Putamen (tissue), 1 donor: Measurements from ENCODE around the gene ZNF710.

Experiments used
- DNase-seq: peaks from one replicate; pipeline ENCODE4 v3.0.0-alpha.2; 2016; ENCODE audit warnings: low spot score

Gene ZNF710

DNA sequence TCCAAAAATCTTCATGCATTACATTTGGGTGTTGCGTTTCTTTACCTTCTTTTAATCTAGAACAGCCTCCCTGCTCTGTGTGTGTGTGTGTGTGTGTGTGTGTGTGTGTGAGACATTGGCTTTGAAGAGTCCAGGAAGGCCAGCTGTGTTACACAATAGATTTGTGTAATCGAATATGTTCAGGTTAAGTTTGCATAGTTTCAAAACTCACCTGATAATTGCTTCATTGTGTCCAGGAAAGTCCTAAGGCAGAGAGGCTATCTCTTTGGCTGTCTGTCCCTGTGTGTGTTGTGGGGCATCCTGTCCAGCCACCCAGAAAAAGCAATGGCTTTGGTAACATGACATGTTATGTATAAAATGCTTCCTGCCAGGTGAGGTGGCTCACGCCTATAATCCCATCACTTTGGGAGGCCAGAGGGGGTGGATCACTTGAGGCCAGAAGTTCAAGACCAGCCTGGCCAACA lies 37.5 kb downstream of the ZNF710 start:
- DNase-seq, result no peak

DNA sequence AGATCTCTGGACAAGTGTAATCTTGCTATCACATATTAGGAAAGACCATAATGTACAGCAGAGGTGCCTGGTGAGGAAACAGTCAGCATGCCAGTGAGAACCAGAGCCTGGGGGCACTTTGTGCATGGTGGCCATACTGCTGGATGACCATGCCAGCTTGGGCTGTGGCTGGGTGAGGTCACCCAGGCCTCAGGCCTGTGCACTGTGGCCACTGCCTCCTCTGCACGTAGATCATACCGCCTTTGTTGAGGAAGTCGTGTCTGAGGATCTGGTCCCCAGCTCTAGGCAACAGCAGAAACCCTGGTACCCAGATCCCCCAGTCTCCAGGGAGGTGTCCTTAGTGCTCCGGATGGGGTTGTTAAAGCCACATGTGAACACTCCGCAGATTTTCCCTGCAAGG lies 38.9 kb downstream of the ZNF710 start:
- no peak for DNase-seq

DNA sequence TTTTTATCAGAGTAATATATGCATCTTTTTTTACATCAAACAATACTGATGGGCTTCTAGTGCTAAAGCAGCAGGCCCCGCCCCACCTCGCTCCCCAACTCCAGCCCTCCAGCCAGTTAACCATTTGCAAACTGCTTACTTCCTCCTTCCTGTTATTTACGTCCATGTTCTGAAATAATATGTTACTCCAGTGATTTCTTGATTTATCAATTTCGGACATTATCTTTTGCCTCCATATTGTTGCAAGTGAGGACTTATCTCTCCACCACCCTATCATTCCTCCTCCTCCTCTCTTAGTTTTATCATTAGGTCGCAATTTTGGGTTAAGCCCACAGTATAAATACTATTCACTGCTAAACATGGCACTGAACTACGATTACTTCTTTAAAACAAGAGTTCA lies 39.5 kb downstream of the ZNF710 start:
- DNase-seq, result no peak

DNA sequence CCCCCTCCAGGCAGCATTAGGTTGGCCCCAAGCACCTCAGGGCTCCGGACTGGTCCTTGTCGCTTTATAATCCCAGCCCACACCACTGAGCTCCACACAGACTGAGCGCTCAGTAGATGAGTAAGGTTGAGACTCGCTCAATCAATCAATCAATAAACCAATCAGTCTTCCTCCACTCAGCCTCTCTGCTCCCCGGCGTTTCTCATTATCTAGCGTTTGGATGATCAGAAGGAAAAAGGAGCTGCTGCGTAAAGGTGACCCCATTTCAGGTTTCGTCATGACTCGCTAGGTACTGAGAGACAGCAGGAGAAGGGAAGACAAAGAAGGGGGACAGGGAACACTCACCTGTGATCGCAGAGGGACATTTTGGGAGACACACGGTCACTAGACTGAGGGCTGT lies 41.2 kb downstream of the ZNF710 start:
- no peak for DNase-seq

DNA sequence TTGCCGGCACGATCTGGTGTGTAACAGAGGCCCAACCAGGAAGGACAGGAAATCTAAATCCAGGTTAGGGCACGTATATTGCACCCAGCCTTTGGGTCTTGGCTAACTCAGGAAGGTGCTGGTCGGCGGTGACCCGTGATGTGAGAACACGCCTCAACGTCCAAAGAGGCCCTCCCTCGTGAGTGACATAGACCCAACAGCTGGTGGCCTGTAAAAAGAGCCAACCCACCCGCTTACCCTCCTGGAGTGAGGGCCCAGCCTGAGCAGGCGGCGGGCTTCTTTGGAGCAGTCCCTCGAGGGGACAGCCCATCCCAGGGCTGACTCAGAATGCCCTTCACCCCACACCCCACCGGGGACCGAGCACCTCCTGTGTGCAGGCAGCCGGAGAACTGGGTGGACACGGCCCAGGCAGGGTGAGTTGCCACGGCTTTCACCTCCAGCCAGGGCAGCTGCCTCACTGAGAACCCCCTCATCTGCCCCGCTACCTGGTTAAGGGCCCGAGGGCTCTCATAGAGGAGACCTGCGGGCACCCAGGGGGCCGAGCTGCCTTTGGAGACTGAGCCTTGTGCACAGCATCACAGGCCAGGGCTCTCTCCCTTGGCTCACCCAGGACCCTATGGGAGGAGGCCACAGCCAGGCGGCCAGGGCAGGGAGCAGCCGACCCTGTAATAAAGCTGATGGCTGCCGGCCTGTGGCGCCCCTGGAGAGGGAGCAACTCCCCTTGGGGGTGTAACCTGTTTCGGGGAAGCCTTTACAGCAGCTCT lies 41.8 kb downstream of the ZNF710 start:
- no peak for DNase-seq

DNA sequence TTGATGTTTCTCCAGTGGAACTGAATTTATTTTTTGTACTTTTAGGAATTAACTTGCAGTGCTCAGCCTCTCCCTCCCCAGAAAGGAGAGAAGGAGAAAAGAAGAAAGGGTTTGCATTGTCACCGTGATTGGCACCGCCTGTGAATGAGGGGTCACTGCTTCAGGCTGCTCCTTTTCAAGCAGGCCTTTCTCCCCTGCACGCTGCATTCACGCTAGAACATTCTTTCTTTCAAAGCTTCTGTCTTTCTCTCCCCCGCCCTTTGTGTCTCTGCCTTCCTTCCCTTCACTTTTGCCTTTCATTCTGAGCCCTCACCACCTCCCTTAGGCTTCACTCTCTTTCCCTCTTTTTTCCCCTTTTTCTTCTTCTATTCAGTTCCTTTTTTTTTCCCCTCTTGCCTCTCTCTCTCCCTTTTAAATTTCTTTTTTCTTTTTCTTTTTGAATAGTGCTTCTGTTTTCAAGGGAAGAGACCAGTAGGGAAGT lies 42.4 kb downstream of the ZNF710 start:
- DNase-seq, result no peak

DNA sequence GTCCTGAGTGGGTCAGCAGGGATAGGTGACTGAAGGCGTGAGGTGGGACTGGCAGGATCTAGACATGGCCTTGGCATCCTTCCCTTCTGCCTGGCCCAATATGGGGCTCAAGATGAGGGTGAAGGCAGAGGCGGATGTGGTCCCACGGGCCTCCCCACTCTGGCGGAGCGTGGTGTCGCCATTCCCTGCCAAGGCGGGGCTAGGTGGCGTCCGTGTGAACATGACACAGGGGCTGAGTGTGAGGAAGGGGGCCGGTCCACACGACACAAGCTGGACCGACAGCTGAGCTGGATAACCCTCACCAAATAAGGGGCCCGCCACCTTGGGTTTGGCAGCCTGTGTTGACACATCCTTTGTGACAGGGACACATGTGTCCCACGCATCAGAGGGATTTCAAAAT lies 43.1 kb downstream of the ZNF710 start:
- DNase-seq, result no peak

DNA sequence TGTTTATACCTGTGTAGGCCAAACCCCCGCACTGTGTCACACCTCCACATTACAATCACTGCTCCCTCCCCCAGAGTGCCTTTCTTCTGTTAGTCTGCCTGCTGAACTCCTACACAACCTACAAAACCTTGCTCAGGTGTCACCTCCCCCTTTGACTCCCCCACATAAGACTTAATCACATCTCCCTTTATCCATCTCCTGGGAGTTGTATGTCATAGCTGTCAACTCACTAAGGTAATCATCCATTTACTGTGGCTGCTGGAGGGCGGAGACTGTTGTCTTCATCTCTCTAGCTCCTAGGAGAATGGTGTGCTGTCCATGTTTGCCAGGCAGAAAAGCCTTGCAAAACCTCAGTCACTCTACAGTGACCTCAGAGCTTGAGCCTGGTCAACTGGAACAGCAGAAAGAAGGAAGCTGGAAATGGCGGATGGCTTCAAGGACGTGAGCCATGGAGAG lies 43.8 kb downstream of the ZNF710 start:
- peak; percentile 73 for DNase-seq

DNA sequence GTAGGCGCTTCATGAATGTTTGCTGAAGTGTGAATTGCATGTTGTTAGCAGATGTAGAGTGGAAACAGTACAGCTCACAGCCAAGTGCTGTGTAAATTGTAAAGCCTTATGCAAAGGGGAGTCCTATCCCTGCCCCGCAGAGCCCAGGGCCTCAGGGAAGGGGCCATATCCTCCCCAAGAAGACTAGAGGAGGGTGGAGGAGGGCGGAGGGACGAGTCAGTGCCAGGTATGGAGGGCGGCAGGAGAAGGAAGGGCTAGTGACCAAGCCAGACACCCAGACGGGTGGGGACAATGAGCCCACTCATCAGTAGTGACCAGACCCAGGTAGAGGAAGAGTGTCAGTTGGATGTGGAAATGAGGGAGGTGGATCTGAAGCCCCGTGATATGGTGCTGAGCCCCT lies 45.2 kb downstream of the ZNF710 start:
- DNase-seq, result no peak

DNA sequence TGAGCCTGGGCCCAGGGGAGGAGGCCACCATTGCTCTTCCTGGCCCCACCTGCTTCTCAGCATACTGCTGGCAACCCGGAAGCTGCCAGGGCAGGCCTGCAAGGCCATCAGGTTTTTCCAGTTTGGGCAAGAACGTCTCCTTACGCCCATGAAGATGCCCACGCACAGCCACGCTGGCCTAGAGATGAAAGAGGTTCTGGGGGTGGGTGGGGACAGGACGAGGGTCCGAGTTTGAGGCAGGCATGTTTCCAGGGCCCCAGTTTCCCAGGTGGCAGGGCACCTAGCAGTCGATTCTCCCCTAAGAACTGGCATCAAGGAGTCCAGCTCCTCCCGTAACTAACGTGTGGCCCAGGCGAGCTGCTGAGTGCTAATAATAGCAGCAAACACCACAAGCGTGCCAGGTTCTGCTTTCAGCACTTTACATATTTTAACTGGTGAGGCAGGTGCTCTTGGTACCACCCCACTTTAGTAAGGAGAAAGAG lies 45.8 kb downstream of the ZNF710 start:
- DNase-seq, result no peak

DNA sequence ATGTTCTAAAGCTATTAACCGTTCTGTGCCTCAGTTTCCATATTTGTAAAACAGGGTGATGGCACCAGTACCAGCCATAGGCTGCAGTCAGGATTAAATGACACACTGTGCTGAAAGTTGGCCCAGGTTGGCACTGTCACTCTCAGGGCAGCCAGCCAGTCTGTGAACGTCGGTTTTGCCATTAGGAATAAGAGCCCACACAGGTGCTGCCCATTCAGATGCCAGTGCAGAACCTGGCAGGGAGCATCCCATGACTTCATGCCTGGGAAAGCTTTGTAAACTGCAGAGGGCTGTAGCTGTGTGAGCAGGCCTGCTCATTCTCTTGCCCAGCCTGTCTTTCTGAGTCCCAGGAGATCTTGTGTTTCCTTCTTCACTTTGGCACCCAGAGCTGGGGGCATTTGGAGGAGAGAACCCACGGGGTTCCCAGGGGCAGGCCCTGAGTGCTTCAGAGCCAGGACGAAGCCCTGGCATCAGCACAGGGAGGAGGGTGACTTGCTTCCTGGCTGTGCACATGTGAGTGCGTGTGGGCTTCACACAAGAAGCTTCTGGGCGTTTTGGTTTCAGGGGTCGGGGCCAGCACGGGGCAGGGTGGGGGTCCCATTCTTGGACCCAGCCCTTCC lies 46.9 kb downstream of the ZNF710 start:
- DNase-seq, result no peak

DNA sequence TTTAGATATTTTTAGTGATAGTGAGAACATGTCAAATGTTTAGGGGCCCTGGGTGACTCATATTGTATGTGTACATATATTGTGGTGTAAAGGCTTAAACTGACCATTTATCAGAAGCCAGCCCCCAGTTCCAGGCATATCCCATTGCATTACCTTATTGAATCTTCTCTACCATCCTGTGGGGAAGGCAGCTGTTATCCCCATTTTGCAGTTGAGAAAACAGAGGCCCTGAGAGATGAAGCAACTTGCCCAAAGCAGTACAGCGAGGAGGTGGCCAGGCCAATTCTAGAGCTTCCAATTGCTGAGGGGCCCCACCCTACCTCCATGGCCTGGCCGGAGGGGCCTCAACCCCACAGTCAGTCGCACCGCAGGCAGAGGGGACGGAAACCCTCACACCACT lies 47.9 kb downstream of the ZNF710 start:
- DNase-seq, result no peak

DNA sequence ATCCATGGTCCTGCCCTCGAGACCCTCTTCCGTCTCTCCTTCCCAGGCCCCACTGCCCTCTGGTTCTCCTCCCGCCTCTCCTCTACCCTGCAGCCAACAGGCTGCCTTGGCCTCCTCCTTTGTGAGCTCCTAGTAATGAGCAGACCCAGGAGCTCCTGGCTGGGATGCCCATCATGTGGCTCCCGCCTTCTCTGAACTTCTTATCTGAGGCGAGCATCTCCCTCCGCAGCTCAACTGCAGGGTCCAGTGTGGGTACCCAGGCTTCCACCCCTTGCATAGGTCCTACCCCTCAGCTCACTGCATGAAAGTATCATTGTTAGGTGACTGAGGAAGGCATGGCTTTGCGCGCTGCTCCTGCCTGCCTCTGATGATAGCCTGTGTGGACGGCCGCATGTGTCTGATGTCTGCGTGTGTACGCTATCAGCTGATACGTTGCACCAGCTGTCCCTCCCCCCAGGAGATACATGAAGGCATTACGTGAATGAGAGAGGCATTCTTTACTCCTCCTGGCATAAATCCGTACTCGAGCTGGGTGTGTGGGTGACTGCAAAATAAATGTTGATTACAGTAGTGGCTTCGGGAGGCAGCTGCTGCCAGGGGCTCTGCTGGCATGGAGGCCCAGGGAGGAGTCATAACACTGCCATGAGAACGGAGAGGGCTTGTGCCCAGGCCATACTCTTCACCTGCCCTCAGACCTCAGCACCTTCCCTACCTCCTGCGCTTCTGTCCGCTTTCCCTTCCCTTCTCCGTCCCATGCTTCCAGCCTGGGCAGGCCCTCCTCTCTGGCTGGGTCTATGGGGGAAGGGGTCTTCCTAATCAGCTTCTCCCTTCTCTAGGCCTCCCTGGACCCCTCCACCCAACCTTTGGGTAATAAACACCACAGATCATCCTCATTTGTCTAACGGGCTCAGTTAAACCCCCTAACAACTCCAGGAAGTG lies 48.8 kb downstream of the ZNF710 start:
- DNase-seq, result no peak

DNA sequence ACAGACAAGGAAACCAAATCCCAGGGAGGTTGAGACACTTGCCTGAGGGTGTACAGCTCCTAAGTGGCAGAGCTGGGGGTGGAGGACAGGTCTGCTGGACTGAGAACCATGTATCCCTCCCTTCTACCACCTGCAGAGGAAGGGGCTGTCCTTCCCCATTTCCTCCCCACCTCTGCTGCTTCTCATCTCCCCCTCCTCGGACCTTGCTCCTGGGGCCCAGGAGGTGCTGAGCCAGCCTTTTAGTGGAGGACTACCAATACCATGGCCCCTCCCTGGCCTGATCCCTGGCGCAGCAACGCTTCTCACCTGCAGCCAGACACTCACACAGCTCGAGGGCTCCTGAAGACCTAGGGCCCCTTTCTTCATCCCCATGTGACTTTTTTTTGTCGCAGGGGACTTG lies 50.8 kb downstream of the ZNF710 start:
- DNase-seq, result no peak

DNA sequence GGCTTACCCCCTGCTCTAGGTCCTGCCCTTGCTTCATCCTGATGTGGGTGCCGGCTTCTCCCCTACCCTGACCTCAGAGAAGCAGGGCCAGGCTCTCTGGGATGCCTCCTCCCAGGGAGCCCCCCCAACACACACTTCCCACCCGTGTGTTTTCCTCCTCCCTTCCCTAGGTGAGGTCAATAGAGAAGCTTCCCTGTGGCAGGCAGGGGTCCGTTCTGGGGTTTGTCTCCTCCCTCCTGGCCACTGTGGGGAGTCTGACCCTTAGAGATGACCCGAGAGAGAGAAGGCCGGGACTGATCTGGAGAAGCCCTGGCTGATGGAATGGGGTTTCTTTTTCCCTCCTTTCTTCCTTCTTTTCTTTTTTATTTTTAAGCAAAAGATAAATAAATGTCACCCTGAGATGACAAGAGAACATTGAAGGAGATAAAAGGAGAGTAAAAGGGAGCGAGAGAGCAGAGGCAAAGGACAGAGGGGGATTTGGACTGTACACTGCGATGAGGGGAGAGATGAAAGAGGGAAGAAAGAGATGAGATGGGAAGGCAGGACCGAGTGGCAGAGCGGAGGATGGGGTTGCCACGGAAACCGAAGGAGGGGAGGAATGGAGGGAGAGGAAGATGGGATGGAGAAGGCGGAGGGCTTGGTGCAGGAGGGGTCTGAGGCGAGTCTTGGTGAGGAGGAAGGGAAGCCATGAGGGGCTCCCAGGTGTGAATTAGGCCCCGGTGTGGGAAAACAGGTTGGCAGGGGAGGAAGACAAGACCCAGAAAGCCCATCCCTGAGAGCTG lies 52.8 kb downstream of the ZNF710 start:
- DNase-seq, result no peak

DNA sequence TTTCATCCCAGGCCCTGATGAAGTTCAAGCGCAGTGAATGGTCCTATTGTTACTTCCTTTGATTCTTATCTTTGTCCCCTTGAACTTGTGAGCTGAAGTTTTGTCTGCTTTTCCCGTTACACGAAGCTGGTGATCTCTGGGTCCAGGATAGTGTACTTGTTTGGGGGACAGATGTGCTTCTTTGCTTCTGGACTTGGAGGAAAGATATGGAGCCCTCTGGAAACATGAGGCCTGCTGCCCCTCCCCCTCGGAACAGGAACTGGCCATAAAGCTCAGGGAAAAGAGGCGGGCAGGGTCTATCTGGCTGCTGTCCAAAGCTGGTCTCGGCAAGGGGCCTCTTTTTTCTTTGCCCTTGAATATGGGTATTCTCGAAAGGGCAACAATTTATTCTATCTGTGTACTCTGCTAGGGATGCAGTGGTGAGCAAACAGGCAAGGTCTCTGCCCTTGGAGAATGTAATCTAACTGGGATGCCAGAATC lies 53.5 kb downstream of the ZNF710 start:
- no peak for DNase-seq

DNA sequence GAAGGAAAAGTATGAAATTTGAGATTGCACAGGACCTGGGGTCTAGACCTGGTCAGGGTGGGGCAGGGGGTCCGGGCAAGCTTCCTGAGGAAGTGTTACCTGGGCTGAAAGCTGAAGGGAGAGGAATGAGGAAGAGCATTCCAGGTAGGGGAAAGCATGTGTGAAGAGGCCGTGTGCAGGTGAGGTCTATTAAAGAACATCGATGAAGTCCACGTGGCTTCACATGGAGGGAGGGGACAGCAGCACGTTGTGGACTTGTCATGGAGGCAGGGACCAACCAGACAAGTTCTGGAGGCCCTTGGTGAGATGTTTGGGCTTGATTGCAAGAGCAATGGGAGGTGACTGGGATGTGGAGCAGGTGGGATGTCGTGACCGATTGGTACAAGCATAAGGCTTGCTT lies 54.1 kb downstream of the ZNF710 start:
- DNase-seq, result no peak

DNA sequence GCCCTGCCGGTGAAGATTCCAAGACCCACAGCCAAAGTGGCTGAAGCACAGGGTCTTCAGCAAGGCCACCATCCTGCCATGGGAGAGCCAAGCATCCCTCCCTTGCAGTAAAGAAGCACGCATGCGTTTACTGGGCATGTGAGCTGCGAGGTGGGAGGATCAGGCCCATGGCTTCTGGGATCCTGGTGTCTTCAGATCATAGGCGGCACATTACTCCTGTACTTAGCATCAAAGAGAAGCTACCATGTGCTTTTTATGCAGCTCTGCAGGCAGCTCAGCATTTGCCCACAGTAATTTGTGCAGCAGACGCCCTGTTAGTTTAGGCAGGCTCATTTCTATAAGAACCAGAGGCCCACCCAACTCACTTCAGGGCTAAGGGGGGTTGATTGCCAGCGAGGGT lies 55.4 kb downstream of the ZNF710 start:
- no peak for DNase-seq

DNA sequence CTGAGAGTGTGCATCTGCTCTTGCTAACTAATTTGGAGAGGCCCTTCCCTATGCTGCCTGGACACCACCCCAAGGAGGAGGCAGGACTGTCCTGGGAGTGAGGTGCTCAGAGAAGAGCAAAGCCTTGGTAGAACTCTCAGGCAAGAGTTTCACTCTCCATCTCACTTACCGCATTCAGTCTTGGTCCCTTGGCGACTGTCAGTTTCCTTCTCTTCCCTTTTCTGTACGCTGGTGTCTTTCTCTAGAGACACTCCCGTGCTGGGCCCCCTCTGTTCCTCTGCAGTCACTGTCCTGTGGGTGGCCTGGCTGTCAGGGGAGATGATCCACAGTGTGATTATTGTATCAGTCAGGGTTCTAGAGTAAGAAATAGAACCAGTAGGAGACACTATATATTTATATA lies 57.2 kb downstream of the ZNF710 start:
- DNase-seq, result no peak

DNA sequence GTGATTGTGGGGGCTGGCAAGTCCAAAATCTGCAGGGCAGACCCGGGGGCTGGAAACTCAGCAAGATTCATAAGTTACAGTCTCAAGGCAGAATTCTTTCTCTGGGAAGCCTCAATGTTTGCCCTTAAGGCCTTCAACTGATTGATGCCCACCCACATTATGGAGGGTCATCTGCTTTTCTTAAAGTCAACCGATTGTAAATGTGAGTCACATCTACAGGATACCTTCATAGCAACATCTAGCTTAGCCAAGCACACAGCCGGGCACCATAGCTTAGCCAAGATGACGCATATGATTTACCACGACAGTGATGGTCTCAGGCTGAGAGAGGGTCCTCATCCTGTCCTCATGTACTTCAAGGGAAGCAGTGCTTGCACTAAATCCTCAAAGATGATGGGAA lies 57.7 kb downstream of the ZNF710 start:
- no peak for DNase-seq

DNA sequence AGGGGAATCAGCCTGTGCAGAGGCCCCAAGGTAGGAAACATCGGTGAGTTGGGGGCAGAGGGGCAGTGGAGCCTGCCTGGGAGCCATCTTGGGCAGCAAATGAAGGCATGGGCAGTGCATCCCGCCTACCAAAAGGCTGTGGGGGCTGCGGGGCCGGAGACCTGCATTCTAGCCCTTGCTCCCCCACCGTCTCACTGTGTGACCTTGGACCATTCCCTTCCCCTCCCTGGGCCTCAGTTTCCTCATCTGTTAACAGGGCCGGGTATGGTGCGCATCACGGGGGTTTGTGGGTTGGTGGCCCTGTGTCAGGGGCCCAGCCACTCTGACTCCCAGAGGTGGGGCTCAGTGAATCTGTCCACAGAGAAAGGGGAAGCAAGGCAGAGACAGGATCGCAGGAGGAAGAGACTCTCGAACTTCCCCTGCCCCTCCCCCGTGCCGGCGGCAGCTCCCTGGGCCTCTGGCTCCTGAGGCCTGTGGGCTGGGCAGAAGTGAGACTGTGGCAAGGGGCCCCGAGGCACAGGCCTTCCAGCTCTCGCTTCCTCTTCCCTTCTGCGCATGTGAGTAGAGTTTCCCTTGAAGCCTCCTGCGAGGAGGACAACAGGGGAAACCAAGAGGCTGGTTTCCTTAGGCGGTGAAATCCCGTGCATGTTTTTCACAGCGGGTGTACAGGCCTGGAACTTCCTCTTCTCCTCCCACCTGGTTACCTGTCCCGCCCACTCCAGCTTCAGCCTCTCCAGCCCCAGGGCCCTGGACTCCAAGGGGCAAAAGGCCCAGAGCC lies 58.3 kb downstream of the ZNF710 start:
- peak; percentile 48 for DNase-seq
